Astrocyte of the cerebellum (primary cell): ENCODE measurements around the gene MSI2.

Experiments used
- DNase-seq: peaks from one replicate; pipeline ENCODE4 v3.0.0-alpha.2; 2011; ENCODE audit warnings: low read depth
- H3K4me3 ChIP-seq: 2 replicates; pipeline ENCODE4 v1.5.1; 2011; ENCODE audit warnings: mild to moderate bottlenecking, low read depth, low read length, moderate library complexity
- CTCF ChIP-seq: IDR thresholded peaks from 2 replicates; pipeline ENCODE4 v1.5.1; 2012; ENCODE audit warnings: low read length, low read depth, moderate library complexity, mild to moderate bottlenecking; ENCODE audit errors: missing control alignments
- in situ Hi-C: cut with HindIII; loops from 2 replicates; pipeline ENCODE4 v1.10.0; 2017; ENCODE audit warnings: low sequenced_read_pairs

The MSI2 gene

DNA sequence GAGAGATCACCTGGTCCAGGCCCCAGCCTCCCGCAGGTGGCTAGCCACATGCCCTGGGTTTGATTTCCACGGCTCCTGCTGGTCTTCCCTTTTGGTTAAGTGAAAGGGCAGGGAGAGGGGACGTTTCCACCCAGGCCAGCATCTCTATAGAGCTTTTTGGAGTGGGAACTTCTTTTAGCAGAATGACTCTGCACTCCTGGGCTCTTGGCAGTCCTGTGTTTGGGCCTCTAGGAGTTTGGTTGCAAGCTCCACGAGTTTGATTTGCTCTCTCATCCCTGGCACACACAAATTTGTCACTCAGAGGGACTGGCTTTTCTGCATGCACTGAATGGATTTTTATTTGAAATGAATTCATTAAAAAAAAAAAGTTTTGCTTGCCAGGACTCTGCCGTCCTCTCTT, 32.8 kb downstream of the MSI2 start:
- DNase-seq: no peak
- no peak overlapping the region for H3K4me3 ChIP-seq
- no peak for TF ChIP-seq CTCF
- in situ Hi-C loops: loop anchor here (5.0 kb wide), 1 partner anchor 93 kb away; no protein-coding TSS in a partner anchor

DNA sequence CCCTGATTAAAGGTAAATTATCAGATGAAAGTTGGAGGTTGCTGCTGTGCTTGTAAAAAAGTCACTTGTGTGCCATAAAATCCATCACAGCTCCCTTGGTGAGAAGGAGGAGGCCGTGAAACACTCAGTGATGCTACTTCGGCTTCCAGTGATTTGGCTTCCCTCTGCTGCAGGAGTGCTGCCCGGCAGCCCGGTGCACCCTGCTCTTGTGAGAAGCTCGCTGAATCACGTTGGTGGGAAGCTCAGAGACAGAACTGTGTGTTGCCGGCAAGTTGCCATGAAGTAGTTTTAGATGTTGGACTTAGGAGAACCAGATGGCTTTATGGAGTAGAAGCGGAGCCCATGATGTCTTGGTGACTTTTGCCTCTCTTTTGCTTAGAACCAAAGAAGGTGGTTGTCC, 33.3 kb downstream of the MSI2 start:
- DNase-seq: no peak
- H3K4me3 ChIP-seq: no peak overlapping the region
- in situ Hi-C loops: loop anchor here (5.0 kb wide), 1 partner anchor 93 kb away; no protein-coding TSS in a partner anchor
- no peak for TF ChIP-seq CTCF

GRCh38 chr17:57290981-57291380, 34.7 kb downstream of the MSI2 start:
- TF ChIP-seq CTCF: no peak
- DNase-seq: no peak
- in situ Hi-C loops: no loop called here
- H3K4me3 ChIP-seq: no peak overlapping the region

DNA sequence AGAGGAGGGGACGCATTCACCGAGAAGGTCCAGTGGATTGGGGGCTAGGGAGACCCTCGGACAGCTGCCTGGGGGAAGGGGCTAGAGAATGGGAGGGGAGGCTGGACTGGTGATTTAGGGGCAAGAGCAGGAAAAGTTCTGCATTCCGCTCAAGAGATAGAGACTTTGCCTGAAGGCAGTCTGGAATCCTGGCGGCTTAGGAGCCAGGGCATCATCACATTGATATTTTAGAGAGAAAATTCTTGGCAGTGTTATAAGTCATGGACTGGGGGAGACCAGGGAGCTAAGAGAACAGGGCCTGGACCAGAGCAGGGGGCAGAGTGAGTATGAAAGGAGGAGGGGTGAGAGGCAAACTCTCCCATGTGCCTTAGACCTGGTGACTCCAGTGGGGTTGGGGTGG, 35.8 kb downstream of the MSI2 start:
- in situ Hi-C loops: no loop called here
- DNase-seq: no peak
- H3K4me3 ChIP-seq: no peak overlapping the region
- TF ChIP-seq CTCF: no peak

DNA sequence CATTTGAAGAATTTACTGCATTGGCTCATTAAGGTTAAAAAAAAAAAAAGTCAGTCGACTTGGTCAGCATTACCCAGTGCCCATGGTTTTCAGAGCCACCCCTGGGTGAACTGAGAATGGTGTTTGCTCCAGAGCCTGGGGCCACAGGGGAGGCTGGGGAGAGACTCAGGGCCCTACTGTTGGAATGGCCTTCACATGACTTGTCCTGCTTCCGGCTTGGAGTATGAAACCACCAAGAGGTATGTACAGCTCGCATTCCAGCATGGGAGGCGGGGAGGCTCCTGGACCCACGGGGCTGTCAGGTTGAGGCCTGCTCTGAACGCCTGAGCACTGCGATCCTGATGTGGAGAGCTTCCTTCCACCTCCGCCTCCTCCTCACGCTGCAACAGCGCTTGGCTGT, 36.8 kb downstream of the MSI2 start:
- TF ChIP-seq CTCF: no peak
- no peak overlapping the region for H3K4me3 ChIP-seq
- no peak for DNase-seq
- in situ Hi-C loops: no loop called here

DNA sequence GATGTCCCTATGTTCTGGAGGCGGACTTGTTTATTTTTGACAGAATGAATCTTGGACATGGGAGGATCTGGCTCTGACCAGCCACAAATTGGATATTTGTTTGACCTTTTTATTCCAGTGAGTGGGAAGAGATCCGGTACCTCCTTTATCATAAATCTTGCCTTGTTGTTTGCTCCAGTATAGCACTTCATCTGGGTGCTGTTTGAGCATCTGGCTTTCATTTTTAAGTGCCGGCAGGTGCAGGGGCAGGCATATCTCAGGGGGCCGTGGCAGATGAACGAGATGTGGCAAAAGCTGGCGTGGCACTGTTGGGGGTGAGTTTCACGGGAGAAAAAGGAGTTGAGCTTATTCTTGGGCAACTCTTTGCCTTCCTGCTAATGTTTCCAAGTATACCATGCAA, 37.8 kb downstream of the MSI2 start:
- DNase-seq: no peak
- in situ Hi-C loops: no loop called here
- TF ChIP-seq CTCF: no peak
- H3K4me3 ChIP-seq: no peak overlapping the region
